K562 (cell line): ENCODE data around the gene GLB1L2. TPM values are rescaled to one million over a fixed set of nuclear protein-coding genes. Genes with fewer than 3 reads are reported as not detected.

Experiments
- DACH1 ChIP-seq: fragments of 450-650 bp; IDR thresholded peaks from 2 replicates; pipeline ENCODE4 v1.6.1; 2018; ENCODE audit not compliant: partially characterized antibody
- E2F5 ChIP-seq: sonication (generic); formaldehyde crosslinking; IDR thresholded peaks from 2 replicates; pipeline ENCODE4 v1.8.0; 2022; ENCODE audit warnings: mild to moderate bottlenecking, missing genetic modification reagents
- GMEB1 ChIP-seq: fragments of 250-450 bp; sonication (Bioruptor Pico); IDR thresholded peaks from 2 replicates; pipeline ENCODE4 v1.4.0; 2020; ENCODE audit warnings: mild to moderate bottlenecking
- IRF1 ChIP-seq: sonication (generic); formaldehyde crosslinking; IDR thresholded peaks from 2 replicates; pipeline ENCODE4 v1.8.0; 2022; ENCODE audit warnings: missing genetic modification reagents, mild to moderate bottlenecking, borderline replicate concordance
- KAT7 ChIP-seq: sonication (generic); formaldehyde crosslinking; IDR thresholded peaks from 2 replicates; pipeline ENCODE4 v1.8.0; 2022; ENCODE audit warnings: missing genetic modification reagents, mild to moderate bottlenecking, borderline replicate concordance
- KLF16 ChIP-seq: IDR thresholded peaks from 2 replicates; pipeline ENCODE4 v1.6.1; 2016; ENCODE audit warnings: antibody characterized with exemption
- L3MBTL2 ChIP-seq: fragments of 450-650 bp; IDR thresholded peaks from 2 replicates; pipeline ENCODE4 v1.6.1; 2016; ENCODE audit warnings: mild to moderate bottlenecking, moderate library complexity
- LARP7 ChIP-seq: fragments of 450-650 bp; IDR thresholded peaks from 2 replicates; pipeline ENCODE4 v1.6.1; 2016
- MAFG ChIP-seq: fragments of 450-650 bp; conservative IDR thresholded peaks from 2 replicates; pipeline ENCODE4 v1.6.1; 2016; ENCODE audit warnings: missing genetic modification characterization, missing compliant biosample characterization
- NEUROD1 ChIP-seq: fragments of 150-350 bp; IDR thresholded peaks from 2 replicates; pipeline ENCODE4 v1.6.1; 2014; ENCODE audit warnings: borderline replicate concordance, low read length, low read depth; ENCODE audit not compliant: partially characterized antibody
- SIN3A ChIP-seq, 2 experiments: fragments of 150-350 bp in 1 of 2; IDR thresholded peaks; 2 replicates each; pipeline ENCODE4 v1.6.1; 2011 to 2016; ENCODE audit warnings: borderline replicate concordance in 2 of 2, low read depth in 2 of 2, low read length in 2 of 2, mild to moderate bottlenecking in 2 of 2, moderate library complexity in 2 of 2; ENCODE audit not compliant: control insufficient read depth in 1 of 2
- TGIF2 ChIP-seq: sonication (generic); formaldehyde crosslinking; IDR thresholded peaks from 2 replicates; pipeline ENCODE4 v1.8.1; 2022; ENCODE audit warnings: mild to moderate bottlenecking, missing genetic modification reagents, moderate library complexity
- USF2 ChIP-seq: sonication (generic); formaldehyde crosslinking; IDR thresholded peaks from 2 replicates; pipeline ENCODE4 v1.5.0; 2020; ENCODE audit warnings: missing genetic modification reagents
- ZBTB43 ChIP-seq: sonication (generic); formaldehyde crosslinking; IDR thresholded peaks from 2 replicates; pipeline ENCODE4 v1.8.0; 2023; ENCODE audit warnings: mild to moderate bottlenecking, missing genetic modification reagents
- ZFX ChIP-seq: sonication (generic); formaldehyde crosslinking; IDR thresholded peaks from 2 replicates; pipeline ENCODE4 v1.8.0; 2022; ENCODE audit warnings: mild to moderate bottlenecking, missing genetic modification reagents, moderate library complexity
- ZNF696 ChIP-seq: fragments of 250-450 bp; sonication (Bioruptor Pico); conservative IDR thresholded peaks from 2 replicates; pipeline ENCODE4 v1.4.0; 2020; ENCODE audit warnings: mild to moderate bottlenecking, moderate library complexity
- polyA plus RNA-seq, 8 experiments: library from polyadenylated mRNA; depleted of rRNA in 4 of 8; stranded (reverse) in 5 of 8; unstranded in 3 of 8; fragments of >200 nt; fragmentation: Nextera tagmentation in 2 of 8; fragmentation: Illumina TruSeq in 1 of 8; extraction: Ambion mirVana in 2 of 8; extraction: Trizol in 1 of 8; gene quantifications; 2 replicates each; pipeline versions ENCODE4 v1.2.1 to v1.2.3, GENCODE V29; 2011 to 2014; ENCODE audit warnings: inconsistent platforms in 1 of 8, missing spikeins in 1 of 8
- total RNA-seq, 7 experiments: library from RNA; depleted of rRNA in 6 of 7; stranded (reverse); fragments of >200 nt in 6 of 7; fragmentation: Illumina TruSeq in 2 of 7; extraction: Trizol in 2 of 7; gene quantifications; 2 replicates each; pipeline versions ENCODE4 v1.2.1 to v1.2.3, GENCODE V29; 2011 to 2021; ENCODE audit warnings: low replicate concordance in 1 of 7
- TF ChIP-seq, protein P1 (sequence below): IDR thresholded peaks from 2 replicates; pipeline ENCODE4 v1.6.1; 2016; ENCODE audit warnings: missing genetic modification characterization, missing compliant biosample characterization
- TF ChIP-seq, protein P2 (sequence below): fragments of 450-650 bp; formaldehyde crosslinking; IDR thresholded peaks from 2 replicates; pipeline ENCODE4 v1.4.0; 2022; ENCODE audit warnings: missing genetic modification characterization

GLB1L2 gene
- total and polyA plus RNA-seq, 9 of the 15 experiments (the other 6 are each of a cell fraction or from before 2014, with no cell fraction given), result 0.84 to 21.4 (median 13.8) TPM

DNA sequence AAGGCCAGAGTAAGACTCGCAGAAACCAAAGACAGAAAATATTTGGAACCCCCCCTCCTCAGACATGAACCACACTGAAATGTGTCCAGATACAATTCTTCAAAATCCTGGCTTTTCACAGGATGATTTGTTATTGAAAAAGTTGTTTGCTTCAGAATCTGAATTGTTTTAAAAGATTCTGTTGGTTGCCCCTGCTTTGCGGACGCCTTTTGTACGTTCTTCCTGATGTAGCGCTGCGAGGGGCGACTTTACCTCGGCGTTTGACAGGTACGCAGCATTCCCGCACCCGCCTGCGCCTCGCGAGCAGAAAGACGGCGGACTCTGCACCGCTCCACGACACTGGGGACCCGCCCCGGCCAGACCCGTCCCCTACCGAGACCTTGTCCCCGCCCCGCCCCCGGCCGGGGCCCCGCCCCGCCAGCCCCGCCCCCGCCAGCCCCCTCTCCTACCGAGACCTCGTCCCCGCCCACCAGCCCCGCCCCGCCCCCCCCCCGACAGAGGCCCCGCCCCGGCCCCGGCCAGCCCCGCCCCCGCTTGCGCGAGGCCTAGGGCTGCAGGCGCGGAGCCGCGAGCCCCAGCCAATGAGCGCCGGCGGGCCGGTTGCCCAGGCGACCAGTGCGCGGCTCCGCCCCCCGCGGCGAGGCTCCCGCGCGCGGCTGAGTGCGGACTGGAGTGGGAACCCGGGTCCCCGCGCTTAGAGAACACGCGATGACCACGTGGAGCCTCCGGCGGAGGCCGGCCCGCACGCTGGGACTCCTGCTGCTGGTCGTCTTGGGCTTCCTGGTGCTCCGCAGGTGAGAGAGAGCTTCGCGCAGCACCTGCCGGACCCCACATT lies at the start of gene GLB1L2 (continued):
- TF ChIP-seq MAFG (tag), result no peak
- peak; percentile 54 for TF ChIP-seq ZFX (CRISPR knock-in tag)
- TF ChIP-seq ZBTB43, result no peak
- TF ChIP-seq, protein P1, sequence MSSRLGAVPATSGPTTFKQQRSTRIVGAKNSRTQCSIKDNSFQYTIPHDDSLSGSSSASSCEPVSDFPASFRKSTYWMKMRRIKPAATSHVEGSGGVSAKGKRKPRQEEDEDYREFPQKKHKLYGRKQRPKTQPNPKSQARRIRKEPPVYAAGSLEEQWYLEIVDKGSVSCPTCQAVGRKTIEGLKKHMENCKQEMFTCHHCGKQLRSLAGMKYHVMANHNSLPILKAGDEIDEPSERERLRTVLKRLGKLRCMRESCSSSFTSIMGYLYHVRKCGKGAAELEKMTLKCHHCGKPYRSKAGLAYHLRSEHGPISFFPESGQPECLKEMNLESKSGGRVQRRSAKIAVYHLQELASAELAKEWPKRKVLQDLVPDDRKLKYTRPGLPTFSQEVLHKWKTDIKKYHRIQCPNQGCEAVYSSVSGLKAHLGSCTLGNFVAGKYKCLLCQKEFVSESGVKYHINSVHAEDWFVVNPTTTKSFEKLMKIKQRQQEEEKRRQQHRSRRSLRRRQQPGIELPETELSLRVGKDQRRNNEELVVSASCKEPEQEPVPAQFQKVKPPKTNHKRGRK (tag), result no peak
- TF ChIP-seq, protein P2, sequence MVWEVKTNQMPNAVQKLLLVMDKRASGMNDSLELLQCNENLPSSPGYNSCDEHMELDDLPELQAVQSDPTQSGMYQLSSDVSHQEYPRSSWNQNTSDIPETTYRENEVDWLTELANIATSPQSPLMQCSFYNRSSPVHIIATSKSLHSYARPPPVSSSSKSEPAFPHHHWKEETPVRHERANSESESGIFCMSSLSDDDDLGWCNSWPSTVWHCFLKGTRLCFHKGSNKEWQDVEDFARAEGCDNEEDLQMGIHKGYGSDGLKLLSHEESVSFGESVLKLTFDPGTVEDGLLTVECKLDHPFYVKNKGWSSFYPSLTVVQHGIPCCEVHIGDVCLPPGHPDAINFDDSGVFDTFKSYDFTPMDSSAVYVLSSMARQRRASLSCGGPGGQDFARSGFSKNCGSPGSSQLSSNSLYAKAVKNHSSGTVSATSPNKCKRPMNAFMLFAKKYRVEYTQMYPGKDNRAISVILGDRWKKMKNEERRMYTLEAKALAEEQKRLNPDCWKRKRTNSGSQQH, result no peak
- TF ChIP-seq LARP7, result no peak
- TF ChIP-seq L3MBTL2, result peak; percentile 97
- peak; percentile 94 for TF ChIP-seq TGIF2 (CRISPR knock-in tag)
- 0 out of 2 replicates have a peak, but pooled peaks have one; percentile 54 for TF ChIP-seq E2F5
- TF ChIP-seq KLF16, result no peak
- peak in 1 of 2 experiments; percentile 74; a peak in 1 of 4 replicates for TF ChIP-seq SIN3A (IDR thresholded peaks at IDR 0.05; ENCODE audit: borderline replicate concordance in 2 of 2, control insufficient read depth in 1 of 2, low read depth in 2 of 2, low read length in 2 of 2)
- no peak for TF ChIP-seq IRF1 (CRISPR knock-in tag)
- peak; percentile 41 for TF ChIP-seq USF2
- TF ChIP-seq KAT7 (CRISPR knock-in tag), result 0 out of 2 replicates have a peak, but pooled peaks have one; percentile 44
- TF ChIP-seq ZNF696 (CRISPR knock-in tag), result no peak
- TF ChIP-seq GMEB1 (CRISPR knock-in tag), result no peak
- TF ChIP-seq DACH1, result no peak
- TF ChIP-seq NEUROD1, result peak; percentile 36
